ENCODE data around the gene SVIL. TPM values are rescaled to one million over a fixed set of nuclear protein-coding genes. Genes with fewer than 3 reads are reported as not detected.

The SVIL gene
- total and polyA plus RNA-seq, 2 experiments from 2014 or later: 252 to 412 TPM

GRCh38 chr10:29409241-29410054 is 225.3 kb downstream of the SVIL start:
- peak; percentile 44 to 77 for DNase-seq (ENCODE audit: low read depth in 1 of 2, low spot score in 1 of 2)
- H3K27ac ChIP-seq: peak overlapping the region; percentile 60
- no peaks in the 10 kb centered on the region for H3K36me3 ChIP-seq
- no peaks in the 10 kb centered on the region for H3K27me3 ChIP-seq
- H3K4me1 ChIP-seq (ENCODE audit: low read depth): no peaks in the 10 kb centered on the region
- peak overlapping the region; percentile 38 for H3K4me3 ChIP-seq
- no peak for TF ChIP-seq CTCF (IDR thresholded peaks at IDR 0.05; ENCODE audit: low read depth, low read length)
- no peaks in the 10 kb centered on the region for H3K9me3 ChIP-seq (ENCODE audit: low read depth)

- peak overlapping the region; percentile 60 for H3K27ac ChIP-seq
- H3K36me3 ChIP-seq: no peaks in the 10 kb centered on the region
- H3K27me3 ChIP-seq: no peaks in the 10 kb centered on the region
- DNase-seq (ENCODE audit: low read depth in 1 of 2, low spot score in 1 of 2): no peak
- no peaks in the 10 kb centered on the region for H3K9me3 ChIP-seq (ENCODE audit: low read depth)
- H3K4me3 ChIP-seq: no peak overlapping the region
- no peaks in the 10 kb centered on the region for H3K4me1 ChIP-seq (ENCODE audit: low read depth)
- no peak for TF ChIP-seq CTCF (IDR thresholded peaks at IDR 0.05; ENCODE audit: low read depth, low read length)
These were observed 225.9 kb downstream of the SVIL start for GRCh38 chr10:29408847-29409240.
